NCI-H2196 (cell line): ENCODE measurements around the gene FN3KRP.

Experiments used
- DNase-seq: peaks from one replicate; lab custom pipeline; 2025; ENCODE audit not compliant: unreplicated experiment; lab: John Stamatoyannopoulos, UW

The FN3KRP gene

DNA sequence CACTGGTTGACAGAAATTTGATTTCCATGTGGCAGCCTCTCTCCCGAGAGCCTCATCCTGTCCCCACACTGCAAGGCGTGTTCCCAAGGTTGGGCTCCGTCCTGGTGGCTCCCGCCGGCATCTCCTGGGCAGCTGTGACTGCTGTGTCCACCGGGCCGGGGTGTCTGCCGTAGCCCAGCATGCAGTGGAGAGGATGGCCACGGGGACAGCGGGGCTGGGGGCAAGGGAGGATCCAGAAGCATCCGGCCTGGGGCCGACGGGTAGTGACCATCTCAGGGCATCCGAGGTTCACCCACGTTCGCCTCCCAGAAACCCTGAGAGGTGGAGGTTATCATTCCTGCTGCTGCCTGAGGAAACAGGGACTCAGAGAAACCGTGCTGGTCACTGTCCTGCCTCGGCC, 10.8 kb upstream of the FN3KRP start:
- no peak for DNase-seq

DNA sequence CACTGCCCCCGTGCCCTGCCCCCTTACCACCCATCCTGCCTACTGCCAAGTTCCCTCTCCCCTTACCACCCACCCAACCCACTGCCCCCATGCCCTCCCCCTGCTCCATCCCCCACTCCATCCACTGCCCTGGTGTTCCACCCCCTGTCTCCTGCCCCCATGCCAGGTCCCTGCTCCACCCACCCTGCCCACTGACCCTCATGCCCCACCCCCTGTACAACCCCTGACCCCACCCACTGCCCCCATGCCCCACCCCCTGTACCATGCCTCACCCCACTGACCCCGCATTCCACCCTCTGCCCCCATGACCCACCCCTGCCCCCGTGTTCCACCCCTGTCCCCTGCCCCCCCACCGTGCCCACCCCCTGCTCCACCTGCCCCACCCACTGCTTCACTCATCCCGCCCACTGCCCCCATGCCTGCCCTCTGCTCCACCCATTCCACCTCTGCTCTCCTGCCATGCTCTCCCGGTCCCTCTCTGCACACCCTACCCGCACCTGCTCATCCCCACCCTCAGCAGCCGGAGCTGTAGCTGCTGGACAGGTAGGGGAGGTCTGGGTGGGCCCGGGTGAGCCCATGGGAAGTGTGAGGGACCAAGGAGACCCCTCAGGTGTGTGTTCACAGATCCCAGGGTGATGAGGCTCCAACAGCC, 7.4 kb upstream of the FN3KRP start:
- DNase-seq = no peak

DNA sequence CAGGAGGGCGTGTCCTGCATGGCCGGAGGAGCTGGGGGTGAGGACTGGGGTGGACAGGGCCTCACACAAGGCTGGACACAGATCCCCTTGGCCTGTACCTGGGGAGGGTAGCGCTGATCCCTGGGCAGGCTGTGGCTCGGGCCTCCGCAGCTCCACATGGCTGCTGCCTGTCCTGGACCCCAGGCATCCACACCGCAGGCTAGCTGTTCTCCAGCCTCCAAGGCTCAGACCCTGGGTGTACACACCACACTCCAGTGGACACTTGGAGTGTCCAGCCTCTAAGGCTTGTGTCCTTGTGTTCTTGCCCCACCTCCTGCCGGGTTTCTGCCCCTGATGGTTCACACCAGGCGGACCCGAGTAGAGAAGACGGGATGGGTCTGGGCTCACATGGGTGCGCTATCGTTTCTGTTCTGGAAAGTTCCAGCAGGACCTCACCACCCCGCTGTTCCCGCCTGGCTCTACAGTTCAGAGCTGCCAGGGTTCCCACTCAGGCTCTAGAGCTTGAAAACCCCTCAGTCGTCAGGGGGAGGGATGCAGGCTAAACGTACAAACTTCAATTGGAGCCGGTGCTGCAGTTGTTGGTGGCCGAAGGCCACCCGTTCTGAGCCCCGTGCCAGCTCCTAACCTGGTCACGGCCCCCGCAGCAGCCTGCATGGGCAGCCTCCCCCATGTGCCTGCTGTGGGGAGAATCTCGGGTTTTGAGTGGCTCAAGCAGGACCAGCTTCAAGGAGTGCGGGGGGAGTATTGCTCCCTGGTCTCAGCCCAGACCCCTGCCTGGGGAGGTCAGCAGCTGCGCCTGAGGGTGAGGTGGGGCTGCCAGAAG, 6.6 kb upstream of the FN3KRP start:
- DNase-seq = no peak

DNA sequence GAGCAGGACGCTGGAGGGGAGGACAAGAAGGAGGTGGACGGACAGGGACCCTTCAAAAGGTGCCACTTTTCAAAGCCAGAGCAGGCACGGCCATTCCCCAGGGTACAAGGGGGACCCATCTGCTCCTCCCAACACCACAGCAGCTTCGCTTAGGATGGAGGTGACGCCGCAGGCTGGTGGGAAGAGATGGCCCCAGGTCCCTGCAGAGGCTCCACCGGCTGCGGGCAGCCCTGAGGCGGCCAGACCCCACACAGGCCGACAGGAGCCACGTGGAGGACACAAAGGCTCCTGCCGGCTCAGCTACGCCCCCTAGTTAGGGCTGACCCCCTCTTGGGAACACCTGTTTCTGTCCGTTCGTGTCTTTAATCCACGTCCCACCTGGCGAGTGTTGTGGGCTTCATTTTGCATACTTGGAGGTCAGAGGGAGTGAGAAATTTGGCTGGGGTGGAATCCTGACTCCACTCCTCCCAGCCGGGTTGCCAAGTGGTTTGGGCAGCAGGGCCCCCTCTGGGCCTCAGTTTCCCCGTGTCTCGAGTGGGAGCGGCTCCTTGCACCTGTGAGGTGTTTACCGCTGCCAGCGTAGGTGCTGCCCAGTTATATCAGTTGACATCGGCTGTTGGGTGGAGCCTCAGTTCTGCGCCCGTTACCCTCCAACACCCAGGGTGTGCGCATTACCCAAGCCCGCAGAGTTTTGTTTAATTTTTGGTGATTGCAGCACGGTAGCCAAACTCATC, 5.8 kb upstream of the FN3KRP start:
- DNase-seq = no peak

DNA sequence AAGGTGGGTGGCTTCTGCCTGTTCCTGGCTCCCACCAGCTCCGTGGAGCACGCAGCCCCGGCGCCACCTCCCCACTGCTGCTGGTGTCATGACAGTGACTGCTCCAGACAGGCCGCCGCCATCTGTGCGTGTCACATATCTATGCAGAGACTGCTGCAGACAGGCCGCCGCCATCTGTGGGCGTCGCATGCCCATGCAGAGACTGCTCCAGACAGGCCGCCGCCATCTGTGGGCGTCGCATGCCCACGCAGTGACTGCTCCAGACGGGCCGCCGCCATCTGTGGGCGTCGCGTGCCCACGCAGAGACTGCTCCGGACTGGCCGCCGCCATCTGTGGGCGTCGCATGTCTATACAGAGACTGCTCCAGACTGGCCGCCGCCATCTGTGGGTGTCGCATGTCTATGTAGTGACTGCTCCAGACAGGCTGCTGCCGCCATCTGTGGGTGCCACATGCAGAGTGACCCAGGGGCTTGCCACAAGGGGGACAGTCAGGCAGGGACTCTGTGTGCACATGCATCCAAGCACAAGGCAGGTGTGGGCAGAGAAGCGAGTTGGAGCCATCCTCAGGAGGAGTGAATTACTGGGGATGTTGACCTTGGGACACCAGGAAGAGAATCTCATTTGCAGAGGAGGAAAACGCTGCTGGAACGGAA, 3.3 kb upstream of the FN3KRP start:
- DNase-seq = no peak

DNA sequence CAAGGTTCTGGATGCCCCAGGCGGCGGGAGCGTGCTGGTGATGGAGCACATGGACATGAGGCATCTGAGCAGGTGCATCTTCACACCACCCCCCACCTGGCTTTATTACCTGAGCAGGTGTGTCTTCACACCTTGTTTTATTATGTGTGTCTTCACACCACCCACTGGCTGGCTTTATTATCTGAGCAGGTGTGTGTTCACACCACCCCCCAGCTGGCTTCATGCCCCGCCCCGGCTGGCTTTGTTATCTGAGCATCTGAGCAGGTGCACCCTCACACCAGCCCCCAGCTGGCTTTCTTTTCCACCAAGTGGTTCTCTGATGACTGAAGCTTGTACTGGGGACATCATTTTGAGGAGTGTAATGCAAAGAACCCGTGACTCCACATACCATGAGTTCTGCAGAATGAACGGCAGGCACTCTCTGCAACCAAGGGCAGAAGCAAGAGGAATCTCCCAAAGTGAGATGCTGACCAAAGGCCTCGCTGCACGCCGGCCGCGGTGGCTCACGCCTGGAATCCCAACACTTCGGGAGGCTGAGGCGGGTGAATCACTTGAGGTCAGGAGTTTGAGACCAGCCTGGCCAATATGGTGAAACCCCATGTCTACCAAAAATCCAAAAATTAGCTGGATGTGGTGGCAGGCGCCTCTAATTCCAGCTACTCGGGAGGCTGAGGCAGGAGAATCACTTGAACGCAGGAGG, 2.6 kb downstream of the FN3KRP start:
- peak; percentile 45 for DNase-seq

DNA sequence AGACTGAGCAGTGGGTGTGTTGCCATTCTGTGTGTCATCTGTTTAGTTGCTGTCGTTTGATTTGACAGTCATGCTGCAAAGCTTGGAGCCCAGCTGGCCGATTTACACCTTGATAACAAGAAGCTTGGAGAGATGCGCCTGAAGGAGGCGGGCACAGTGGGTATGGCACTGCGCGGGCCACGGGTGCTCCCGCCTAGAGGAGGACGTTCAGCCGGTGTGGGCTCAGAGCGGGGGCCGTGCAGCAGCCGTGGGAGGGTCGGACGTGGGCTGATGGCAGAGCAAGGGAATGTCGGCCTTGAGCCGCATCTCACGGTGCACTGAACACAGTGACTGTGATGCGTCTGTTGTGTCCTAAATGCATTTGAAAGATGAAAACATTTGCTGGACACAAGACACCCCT, 3.7 kb downstream of the FN3KRP start:
- DNase-seq = no peak

DNA sequence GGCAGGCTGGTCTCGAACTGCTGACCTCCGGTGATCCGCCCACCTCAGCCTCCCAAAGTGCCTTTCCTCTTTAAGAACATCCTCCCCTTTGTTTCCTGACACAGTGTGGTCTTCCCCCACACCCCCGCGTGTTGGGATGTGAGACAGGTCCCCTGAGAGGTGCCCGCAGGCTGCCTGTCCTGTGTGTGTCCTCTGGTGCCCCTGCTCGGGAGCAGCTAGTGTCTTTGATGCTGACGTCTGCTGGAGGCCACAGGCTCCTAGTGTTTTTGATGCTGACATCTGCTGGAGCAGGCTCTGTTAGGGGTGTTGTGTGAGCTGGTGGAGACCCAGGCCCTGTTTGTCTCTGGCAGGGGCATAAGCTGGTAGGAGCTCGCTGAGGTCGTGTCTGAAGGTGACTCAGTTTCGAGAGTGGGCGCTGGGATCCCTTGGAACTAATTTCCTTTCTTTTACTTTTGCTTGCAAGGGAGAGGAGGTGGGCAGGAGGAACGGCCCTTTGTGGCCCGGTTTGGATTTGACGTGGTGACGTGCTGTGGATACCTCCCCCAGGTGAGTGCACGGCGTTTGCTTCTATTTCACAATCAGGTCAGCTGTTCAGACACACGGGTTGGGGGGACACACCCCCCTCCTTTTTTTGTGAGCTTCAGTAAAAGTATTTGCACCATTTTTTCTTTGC, 6.0 kb downstream of the FN3KRP start:
- no peak for DNase-seq

DNA sequence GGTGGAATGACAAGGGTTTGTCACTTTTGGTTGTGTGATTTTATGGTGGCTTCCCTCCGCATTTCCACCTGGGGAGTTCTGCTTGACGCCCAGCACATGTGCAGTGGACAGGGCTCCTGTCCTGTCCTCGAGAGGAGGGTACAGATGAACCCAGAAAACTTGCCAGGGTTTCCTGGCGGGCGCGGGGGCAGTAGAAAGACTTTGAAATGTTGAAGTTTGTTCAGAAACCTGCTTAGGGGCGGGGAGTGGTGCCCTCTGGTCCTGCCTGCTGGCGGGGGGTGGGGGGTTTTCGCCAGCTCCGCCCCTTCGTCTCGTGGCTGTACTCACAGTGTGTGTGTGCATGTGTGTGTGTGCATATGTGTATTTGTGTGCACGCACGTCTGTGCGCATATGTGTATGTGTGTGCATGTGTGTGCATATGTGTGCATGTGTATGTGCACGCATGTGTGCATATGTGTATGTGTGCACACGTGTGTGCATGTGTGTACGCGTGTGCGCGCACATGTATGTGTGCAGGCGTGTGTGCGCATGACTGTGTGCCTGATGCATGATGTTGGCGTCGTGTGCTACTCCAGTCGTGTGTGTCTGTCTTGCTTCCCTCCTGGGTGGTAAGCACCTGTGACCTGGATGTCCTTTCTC, 6.8 kb downstream of the FN3KRP start:
- no peak for DNase-seq

DNA sequence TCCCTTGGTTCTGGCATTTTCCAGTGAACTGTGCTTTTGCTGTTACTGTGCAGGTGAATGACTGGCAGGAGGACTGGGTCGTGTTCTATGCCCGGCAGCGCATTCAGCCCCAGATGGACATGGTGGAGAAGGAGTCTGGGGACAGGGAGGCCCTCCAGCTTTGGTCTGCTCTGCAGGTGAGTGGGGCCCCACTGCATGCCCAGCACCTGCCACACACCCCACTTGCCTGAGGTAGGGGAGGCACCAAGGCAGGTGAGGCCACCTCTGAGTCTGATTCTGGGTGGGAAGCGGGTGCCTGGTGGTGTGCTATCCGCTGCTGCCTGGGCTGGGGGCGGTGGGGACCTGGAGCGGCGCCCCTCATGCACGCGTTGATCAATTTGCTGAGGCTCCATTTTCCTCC, 9.9 kb downstream of the FN3KRP start:
- DNase-seq = no peak

DNA sequence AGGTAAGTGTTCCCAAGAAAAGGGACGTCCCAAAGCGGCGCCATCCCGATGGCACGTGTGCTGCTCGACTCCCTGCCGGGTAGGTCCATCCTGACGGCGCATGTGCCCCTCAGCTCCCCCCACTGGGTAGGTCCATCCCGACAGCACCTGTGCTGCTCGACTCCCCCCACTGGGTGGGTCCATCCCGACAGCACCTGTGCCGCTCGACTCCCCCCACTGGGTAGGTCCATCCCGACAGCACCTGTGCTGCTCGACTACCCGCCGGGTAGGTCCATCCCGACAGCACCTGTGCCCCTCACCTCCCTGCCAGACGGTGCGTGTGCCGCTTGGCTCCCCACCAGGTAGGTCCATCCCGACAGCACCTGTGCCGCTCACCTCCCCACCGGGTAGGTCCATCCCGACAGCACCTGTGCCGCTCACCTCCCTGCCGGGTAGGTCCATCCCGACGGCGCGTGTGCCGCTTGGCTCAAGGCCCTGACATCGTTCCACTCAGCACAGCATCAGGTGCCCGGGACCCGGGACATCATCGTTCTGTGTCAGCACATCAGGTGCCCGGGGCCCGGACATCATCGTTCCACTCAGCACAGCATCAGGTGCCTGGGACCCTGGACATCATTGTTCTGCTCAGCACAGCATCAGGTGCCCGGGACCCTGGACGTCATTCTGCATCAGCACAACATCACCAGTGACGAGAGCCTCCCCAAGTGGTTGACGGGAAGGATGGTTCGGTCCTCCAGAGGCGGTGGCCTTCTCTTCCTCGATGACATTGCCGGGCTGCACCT, 13.2 kb downstream of the FN3KRP start:
- no peak for DNase-seq

DNA sequence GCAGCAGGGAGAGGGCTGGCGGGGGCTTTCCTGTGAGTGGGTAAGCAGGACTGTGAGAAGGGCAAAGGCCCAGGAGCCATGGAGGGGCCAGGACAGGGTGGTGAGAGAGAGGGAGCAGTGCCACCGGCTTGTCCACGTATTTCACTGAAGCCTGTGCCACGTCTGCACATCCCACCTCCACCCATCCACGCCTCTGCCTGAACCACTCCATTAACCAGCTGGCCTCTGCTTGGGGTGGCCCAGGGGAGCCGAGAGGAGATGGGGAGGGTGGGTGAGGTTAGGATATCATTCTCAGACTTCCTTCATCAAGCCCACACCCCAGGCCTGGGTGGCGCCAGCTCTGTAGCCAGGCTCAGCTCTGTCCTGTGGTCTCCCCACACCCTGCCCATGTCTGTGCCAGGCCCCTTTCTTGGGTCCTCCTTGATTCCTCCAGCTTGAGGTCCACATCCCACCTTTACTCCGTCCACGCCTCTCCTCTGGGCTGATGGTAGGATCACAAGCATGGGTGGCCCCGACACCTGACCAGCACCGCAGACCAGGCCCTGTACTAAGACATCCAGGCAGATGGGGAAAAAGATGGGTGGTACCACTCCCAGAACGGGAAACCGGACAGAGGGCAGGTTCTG, 15.7 kb downstream of the FN3KRP start:
- DNase-seq = no peak

DNA sequence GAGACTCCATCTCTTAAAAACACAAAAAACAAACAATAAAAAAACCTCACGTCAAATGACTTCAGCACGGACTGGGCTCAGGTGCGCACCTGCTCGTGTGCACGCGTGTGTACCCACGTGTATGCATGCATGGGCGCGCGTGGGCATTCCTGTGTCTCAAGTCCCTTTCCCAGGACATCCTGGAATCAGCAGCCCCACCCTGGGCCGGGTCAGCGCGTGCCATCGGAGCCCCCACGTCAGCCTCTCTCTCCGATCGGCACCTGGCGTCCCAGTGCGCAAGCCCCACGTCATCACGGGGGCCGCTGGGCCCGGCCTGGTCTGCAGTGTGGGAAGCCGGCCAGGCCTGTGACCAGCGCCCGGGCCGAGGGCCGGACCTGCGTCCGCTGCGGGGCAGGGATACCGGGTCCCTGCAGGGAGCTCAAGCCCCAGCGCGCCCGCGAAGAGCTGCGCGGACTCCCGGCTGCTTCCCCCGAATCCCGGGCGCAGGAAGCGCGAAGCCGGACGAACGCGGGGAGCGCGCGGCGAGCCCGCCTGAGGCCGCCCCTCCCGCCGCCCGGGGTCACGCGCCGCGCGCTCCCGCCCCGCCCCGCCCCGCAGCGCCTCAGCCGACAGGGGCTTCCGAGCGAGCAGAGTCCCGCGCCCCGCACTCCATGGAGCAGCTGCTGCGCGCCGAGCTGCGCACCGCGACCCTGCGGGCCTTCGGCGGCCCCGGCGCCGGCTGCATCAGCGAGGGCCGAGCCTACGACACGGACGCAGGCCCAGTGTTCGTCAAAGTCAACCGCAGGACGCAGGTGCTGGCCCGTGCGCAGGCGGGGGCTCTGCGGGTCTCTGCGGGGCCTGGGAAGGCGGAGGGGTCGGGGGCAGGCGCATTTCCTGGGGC, 18.7 kb downstream of the FN3KRP start, which contains the start of gene FN3K:
Gene FN3K, plus strand, starts transcription at position 629 of the 880 bp plus-strand sequence. Its CDS starts 22 bp downstream, at position 651.
- peak; percentile 96 for DNase-seq

DNA sequence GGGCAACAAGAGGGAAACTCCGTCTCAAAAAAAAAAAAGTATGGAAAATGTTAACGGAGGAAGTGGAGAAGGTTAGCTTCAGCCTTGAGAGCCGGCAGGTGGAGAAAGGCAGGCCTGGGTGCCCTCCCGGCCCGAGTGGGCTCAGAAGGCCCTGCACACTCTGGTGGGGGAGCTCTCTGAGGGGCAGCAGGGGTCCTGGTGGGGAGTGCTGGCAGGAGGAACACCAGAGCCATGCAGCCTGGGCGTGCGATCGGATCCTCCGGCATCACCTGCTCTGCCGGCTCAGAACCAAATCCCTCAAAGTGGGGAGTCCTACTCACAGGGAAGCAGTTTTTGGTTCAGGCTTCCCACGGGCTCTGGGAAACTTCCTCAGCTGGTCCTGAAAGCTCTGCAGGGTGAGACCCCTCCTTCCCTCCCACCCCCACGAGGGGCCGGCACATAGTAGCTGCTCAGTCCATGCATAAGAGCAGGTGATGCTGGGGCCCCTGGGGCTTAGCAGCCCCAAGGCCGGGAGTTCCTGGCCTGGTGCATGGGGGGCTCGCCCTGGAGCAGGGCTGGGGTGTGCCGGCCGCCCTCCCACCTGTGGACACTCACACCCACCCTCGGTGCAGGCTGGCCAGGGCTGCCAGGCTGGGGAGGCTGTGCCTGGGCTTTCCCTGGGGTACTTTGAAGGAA, 20.1 kb downstream of the FN3KRP start:
- DNase-seq = no peak

DNA sequence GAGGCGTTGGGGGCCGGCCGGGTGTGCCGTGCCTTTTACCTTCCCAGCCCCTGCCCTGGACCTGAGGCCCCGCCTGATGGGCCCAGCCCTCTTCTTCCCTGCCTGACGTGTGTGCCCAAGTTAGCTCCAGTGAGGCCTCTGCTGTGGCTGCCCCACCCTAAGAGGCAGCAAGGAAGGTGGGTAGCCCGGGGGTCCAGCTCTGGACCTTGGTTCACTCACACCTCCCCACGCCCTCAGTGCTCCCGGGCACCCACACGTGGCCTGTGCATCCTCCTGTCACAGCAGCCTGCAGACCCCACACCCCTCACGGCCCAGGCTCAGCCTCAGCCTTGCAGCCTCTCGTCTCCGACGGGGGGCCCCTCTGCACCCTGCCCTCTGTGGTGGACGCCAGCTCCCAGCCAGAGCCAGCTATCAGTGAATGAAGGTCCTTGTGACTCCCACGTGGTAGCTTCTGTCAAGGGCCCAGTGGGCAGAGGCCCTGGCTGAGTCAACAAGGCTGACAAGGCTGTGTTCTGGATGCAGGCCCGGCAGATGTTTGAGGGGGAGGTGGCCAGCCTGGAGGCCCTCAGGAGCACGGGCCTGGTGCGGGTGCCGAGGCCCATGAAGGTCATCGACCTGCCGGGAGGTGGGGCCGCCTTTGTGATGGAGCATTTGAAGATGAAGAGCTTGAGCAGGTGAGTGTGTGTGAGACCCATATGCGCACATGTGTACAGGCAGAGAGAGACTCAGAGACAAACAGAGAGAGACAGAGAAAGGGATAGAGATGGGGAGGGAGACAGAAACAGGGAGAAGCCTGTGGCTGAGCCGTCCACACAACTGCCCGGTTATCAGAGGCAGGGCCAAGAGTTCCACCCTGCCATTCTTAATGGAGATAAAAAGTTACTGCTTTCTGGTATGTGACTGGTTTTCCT, 21.7 kb downstream of the FN3KRP start:
- DNase-seq = peak; percentile 91
